Nephron (organoid): Measurements from ENCODE around the gene DDX17.

Source experiments
- H3K27ac Mint-ChIP-seq, 3 experiments: 2 replicates each; pipeline ENCODE4 v1.8.0; 2020; ENCODE audit warnings: mixed read lengths in 3 of 3, mild to moderate bottlenecking in 2 of 3, moderate library complexity in 1 of 3
- H3K27me3 Mint-ChIP-seq: 2 replicates; pipeline ENCODE4 v1.8.0; 2021; ENCODE audit warnings: low read depth, mild to moderate bottlenecking, moderate library complexity, mixed read lengths
- H3K36me3 Mint-ChIP-seq: 2 replicates; pipeline ENCODE4 v1.8.0; 2020; ENCODE audit warnings: low read depth, mixed read lengths
- H3K4me1 Mint-ChIP-seq: 2 replicates; pipeline ENCODE4 v1.8.0; 2020; ENCODE audit warnings: mixed read lengths
- H3K4me3 Mint-ChIP-seq, 3 experiments: 2 replicates each; pipeline ENCODE4 v1.8.0; 2020; ENCODE audit warnings: mild to moderate bottlenecking in 3 of 3, mixed read lengths in 3 of 3, moderate library complexity in 2 of 3
- H3K9me3 Mint-ChIP-seq: 2 replicates; pipeline ENCODE4 v1.8.0; 2020; ENCODE audit warnings: mixed read lengths
- TF ChIP-seq, protein P1 (sequence below), 3 experiments: fragments of 200-600 bp; sonication (generic); IDR thresholded peaks; one replicate each; pipeline ENCODE4 v1.5.0; 2021; ENCODE audit warnings: antibody characterized with exemption in 3 of 3; ENCODE audit not compliant: unreplicated experiment in 3 of 3

DDX17 gene

DNA sequence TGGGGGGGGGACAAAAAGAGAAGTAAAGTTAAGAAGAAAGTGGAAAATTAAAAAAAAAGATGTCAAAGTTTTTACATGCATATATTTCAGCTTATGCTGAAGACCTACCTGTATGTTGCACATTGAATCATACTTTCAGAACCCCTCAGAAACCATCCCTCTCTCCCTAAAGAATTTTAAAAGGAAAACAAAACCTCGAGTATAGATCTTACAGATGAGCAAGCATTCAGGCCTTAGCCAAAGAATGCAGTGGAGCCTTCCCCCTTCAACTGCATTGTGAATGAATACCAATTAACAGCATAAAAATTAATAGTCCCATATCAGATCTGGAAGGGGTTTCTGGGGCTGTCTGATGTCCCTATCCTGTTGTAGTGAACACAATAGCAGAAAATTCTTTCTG is 21.9 kb downstream of the DDX17 start:
- H3K27me3 Mint-ChIP-seq = no peaks in the 10 kb centered on the region
- TF ChIP-seq, protein P1, sequence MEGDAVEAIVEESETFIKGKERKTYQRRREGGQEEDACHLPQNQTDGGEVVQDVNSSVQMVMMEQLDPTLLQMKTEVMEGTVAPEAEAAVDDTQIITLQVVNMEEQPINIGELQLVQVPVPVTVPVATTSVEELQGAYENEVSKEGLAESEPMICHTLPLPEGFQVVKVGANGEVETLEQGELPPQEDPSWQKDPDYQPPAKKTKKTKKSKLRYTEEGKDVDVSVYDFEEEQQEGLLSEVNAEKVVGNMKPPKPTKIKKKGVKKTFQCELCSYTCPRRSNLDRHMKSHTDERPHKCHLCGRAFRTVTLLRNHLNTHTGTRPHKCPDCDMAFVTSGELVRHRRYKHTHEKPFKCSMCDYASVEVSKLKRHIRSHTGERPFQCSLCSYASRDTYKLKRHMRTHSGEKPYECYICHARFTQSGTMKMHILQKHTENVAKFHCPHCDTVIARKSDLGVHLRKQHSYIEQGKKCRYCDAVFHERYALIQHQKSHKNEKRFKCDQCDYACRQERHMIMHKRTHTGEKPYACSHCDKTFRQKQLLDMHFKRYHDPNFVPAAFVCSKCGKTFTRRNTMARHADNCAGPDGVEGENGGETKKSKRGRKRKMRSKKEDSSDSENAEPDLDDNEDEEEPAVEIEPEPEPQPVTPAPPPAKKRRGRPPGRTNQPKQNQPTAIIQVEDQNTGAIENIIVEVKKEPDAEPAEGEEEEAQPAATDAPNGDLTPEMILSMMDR (IDR thresholded peaks at IDR 0.05; ENCODE audit: unreplicated experiment in 3 of 3) = no peak
- no peak overlapping the region for H3K4me3 Mint-ChIP-seq
- peaks cover 81% of the 10 kb centered on the region for H3K36me3 Mint-ChIP-seq
- no peaks in the 10 kb centered on the region for H3K9me3 Mint-ChIP-seq
- H3K4me1 Mint-ChIP-seq = peaks cover 10% of the 10 kb centered on the region
- H3K27ac Mint-ChIP-seq = peak overlapping the region; percentile 7 to 34 (median 13)

DNA sequence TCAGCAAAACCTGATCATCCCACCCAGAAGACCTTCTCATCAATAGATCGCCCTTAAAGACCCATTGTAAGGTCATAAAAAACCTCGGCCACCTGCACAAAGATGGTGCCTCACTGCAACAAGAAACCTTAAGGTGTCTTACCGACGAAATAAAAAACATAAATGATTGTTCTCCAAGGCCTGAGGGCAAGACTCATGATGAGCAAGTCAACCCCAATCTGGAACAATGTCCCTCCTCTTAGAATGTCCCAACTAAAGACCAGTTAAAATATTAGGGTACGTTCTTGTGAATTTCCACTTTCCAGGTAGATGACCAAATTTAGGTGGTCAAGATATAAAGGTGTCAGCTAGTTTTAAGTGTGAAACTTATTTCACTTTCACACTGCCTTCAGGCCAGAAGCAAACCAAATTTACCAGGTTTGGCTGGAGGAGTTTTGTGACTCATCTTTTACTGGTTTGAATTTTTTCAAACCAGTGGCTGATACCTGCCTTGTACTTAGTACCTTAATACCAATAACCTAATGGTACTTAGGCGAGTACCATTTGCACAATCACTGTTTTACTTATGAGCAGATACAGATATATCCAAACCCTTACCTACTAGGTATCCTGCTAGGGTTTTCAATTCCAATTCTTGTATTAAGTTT is 23.3 kb downstream of the DDX17 start:
- Mint-ChIP-seq H3K4me3 (no peak overlapping the region), H3K9me3 (no peaks in the 10 kb centered on the region), H3K36me3 (peaks cover 72% of the 10 kb centered on the region), H3K27me3 (no peaks in the 10 kb centered on the region), H3K27ac (no peak overlapping the region), H3K4me1 (peaks cover under 1% of the 10 kb centered on the region)
- TF ChIP-seq, protein P1 (IDR thresholded peaks at IDR 0.05; ENCODE audit: unreplicated experiment in 3 of 3) = no peak

DNA sequence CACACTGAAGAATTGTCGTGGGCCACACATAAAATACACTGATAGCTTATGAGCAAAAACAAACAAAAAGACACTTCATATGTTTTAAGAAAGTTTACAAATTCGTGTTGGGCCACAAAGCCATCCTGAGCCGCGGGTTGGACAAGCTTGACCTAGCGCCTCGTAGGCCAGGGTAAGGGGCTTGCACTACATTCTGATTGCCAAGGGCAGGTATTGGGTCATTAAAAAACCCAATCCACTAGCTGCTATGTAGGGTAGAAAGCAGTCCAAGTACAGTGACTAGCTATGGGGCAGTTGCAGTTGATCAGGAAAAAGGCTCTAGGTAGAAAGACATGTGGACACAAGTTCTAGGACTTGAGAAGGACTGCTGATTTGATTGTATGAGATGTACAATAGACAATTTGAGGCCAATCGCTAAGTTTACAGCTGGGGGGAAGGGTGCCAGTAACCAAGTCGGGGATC is 24.2 kb downstream of the DDX17 start:
- Mint-ChIP-seq H3K27ac (peak overlapping the region in 2 of 3 experiments; percentile 4 to 85), H3K4me3 (no peak overlapping the region), H3K36me3 (peaks cover 72% of the 10 kb centered on the region)

DNA sequence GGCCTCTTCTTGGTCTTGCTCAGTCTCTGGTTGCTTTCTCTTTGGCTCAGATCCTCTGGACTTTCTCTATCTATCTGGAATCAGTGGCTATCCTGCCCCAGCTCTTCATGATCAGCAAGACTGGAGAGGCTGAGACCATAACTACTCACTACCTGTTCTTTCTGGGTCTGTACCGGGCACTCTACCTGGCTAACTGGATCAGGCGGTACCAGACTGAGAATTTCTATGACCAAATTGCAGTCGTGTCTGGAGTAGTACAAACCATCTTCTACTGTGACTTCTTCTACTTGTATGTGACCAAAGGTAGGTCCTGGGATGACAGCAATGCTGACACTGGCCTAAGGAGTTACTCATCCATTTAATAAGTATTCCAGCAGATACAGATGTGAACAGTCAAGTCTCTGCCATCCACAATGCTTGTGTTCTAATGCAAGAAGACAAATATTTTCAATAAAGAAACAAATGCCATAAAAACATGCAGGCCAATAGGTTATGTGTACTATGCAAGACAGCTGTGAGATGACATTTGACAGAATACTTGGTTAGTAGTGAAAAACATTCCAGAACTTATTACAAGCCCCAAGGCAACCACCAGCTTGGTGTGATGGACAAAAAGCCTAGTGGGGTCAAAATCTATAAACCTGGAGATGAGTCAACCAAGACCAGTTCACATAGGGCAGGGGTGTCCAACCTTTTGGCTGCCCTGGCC is 24.8 kb downstream of the DDX17 start:
- no peaks in the 10 kb centered on the region for H3K4me1 Mint-ChIP-seq
- H3K27me3 Mint-ChIP-seq = no peaks in the 10 kb centered on the region
- peak overlapping the region; percentile 4 to 85 (median 6) for H3K27ac Mint-ChIP-seq
- no peaks in the 10 kb centered on the region for H3K9me3 Mint-ChIP-seq
- TF ChIP-seq, protein P1 (IDR thresholded peaks at IDR 0.05; ENCODE audit: unreplicated experiment in 3 of 3) = no peak
- H3K4me3 Mint-ChIP-seq = no peak overlapping the region
- peaks cover 66% of the 10 kb centered on the region for H3K36me3 Mint-ChIP-seq

More for the DNA sequence above, 24.2 kb downstream of the DDX17 start:
- Mint-ChIP-seq H3K27me3 (no peaks in the 10 kb centered on the region), H3K4me1 (no peaks in the 10 kb centered on the region), H3K9me3 (no peaks in the 10 kb centered on the region)
- TF ChIP-seq, protein P1 (IDR thresholded peaks at IDR 0.05; ENCODE audit: unreplicated experiment in 3 of 3) = no peak

DNA sequence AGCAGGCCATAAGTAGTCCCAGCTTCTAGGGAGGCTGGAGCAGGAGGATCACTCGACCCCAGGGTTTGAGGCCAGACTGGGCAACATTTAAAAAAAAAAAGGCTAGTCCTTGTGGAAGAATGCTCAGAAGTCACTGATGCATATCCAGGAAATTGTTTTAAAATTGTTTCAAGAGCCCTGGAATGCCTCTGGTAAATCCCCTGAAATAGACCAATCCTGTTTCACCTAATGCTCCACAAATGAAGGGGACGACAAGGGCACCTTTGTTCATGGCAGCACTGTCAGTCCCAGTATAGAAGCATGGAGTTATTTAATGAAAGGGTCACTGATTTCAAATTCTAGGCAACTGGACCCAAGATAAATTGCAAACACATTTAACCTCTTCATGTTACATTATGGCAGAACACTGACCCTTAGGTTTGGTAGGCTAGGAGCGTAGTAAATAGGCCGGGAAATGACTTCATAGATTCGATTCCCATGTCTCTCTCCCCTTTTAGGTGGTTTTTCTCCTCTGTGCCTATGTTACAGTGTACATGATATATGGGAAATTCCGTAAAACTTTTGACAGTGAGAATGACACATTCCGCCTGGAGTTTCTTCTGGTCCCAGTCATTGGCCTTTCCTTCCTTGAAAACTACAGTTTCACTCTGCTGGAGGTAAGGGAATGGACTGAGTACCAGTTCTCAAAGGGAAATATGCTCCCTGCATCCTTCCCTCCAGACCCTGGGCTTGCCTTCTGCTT is 26.8 kb downstream of the DDX17 start:
- Mint-ChIP-seq H3K27ac (peak overlapping the region in 2 of 3 experiments; percentile 3 to 68), H3K9me3 (no peaks in the 10 kb centered on the region), H3K4me3 (no peak overlapping the region), H3K27me3 (no peaks in the 10 kb centered on the region), H3K4me1 (no peaks in the 10 kb centered on the region), H3K36me3 (peaks cover 47% of the 10 kb centered on the region)
- TF ChIP-seq, protein P1 (IDR thresholded peaks at IDR 0.05; ENCODE audit: unreplicated experiment in 3 of 3) = no peak
